Measurements from ENCODE around the gene CCDC89. TPM values are rescaled to one million over a fixed set of nuclear protein-coding genes. Genes with fewer than 3 reads are reported as not detected.

The CCDC89 gene
- total RNA-seq, 4 donors from 2014 or later: 0.18 to 2.1 (median 1.1) TPM; not detected in 1

DNA sequence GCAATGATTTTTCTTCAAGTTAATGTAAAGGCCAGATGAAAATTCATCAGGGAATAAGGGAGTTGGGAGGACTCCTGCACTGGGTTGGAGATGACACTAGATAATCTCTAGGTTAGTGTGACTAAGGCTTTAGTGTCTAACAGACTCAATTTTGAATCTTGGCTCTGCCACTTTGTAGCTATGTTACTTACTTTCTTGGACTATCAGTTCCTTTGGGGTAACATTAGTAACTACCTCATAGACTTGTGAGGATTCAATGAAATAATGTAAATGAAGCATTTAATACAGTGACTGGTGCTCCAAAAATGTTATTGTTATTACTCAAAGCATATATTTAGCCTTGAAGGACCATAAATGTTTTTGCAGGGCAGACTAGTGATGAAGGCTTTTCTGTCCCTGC, 9.6 kb upstream of the CCDC89 start:
- no peak for TF ChIP-seq POLR2A (IDR thresholded peaks at IDR 0.05)
- Histone ChIP-seq H3K27me3 (no peaks in the 10 kb centered on the region), H3K4me3 (no peak overlapping the region), H3K27ac (no peak overlapping the region), H3K4me1 (peaks cover 0 to 3% (median 0%) of the 10 kb centered on the region in 3 donors), H3K36me3 (no peaks in the 10 kb centered on the region), H3K9me3 (no peaks in the 10 kb centered on the region)
- intact Hi-C loops (cut with DNase I): loop anchor here (10.0 kb wide), 1 partner anchor 139 kb away; no protein-coding TSS in a partner anchor
- no peak for DNase-seq

- intact Hi-C loops (cut with DNase I): loop anchor here (10.0 kb wide), 1 partner anchor 140 kb away; no protein-coding TSS in a partner anchor
- TF ChIP-seq CTCF (IDR thresholded peaks at IDR 0.05) (peak in 4 of 6 experiments; percentile 29 to 48 (median 40)), POLR2A (IDR thresholded peaks at IDR 0.05) (no peak)
- WGBS, 2 donors: 87 to 90% methylated on average over 1 of the region's 1 CpG
- H3K27me3 ChIP-seq: no peaks in the 10 kb centered on the region
- no peak overlapping the region for H3K4me3 ChIP-seq
- no peak for DNase-seq
- H3K36me3 ChIP-seq: no peaks in the 10 kb centered on the region
- H3K27ac ChIP-seq: no peak overlapping the region
- H3K9me3 ChIP-seq: no peaks in the 10 kb centered on the region
- H3K4me1 ChIP-seq: peaks cover 0 to 3% (median 0%) of the 10 kb centered on the region in 3 donors
Measured at GRCh38 chr11:85694385-85694980, 8.5 kb upstream of the CCDC89 start.

DNA sequence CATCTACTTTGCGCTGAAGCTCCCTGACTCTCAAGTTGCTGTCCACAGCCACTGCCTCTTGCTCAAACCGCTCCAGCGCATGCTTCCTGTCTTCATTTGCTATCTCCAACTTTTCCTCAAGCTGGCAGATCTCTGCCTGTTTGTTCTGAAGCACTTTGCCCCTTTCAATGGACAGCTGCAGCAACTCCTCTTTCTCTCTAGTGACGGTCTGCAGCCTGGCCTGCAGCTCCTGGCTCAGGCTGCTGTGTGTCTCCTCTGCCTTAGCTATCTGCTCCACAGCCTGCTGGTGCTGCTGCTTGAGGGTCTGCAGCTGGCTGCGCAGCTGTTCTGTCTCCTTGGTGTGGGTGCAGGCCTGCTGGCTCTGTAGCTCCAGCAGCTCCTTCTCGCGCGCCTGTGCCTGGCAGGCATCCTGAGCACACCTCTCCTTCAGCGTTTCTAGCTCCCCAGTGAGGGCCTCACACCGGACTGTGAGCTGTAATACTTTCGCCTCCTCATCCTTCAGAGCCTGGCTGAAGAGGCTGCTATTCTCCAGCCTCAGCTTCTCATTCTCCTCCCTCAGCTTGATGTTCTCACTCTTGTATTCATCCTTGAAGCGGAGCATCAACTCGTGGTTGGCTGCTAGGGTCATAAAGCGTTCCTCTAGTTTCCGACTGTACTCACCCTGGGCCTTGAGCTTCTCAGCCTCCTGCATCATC, 723 bp downstream of the CCDC89 start:
- Histone ChIP-seq H3K27me3 (no peaks in the 10 kb centered on the region), H3K9me3 (no peaks in the 10 kb centered on the region), H3K4me3 (peak overlapping the region in 3 of 4 donors; percentile 21 to 60 (median 28)), H3K36me3 (no peaks in the 10 kb centered on the region), H3K4me1 (peaks cover 0 to 36% (median 13%) of the 10 kb centered on the region in 3 donors), H3K27ac (peak overlapping the region; percentile 9 to 77 (median 60))
- intact Hi-C loops (cut with DNase I): no loop called here
- WGBS, 2 donors: 67 to 81% methylated on average over 15 of the region's 15 CpGs
- TF ChIP-seq CTCF (IDR thresholded peaks at IDR 0.05) (no peak), POLR2A (IDR thresholded peaks at IDR 0.05) (no peak)
- no peak for DNase-seq

GRCh38 chr11:85682330-85683305, 3.4 kb downstream of the CCDC89 start:
- H3K36me3 ChIP-seq: no peaks in the 10 kb centered on the region
- H3K27me3 ChIP-seq: no peaks in the 10 kb centered on the region
- H3K27ac ChIP-seq: peak overlapping the region in 3 of 4 donors; percentile 20 to 57 (median 46)
- TF ChIP-seq CTCF (IDR thresholded peaks at IDR 0.05) (no peak), POLR2A (IDR thresholded peaks at IDR 0.05) (no peak)
- intact Hi-C loops (cut with DNase I): no loop called here
- WGBS, 2 donors: 18 to 36% methylated on average over 17 to 22 of the region's 43 CpGs
- H3K4me3 ChIP-seq: peak overlapping the region; percentile 35 to 62 (median 56)
- peaks cover 0 to 36% (median 13%) of the 10 kb centered on the region in 3 donors for H3K4me1 ChIP-seq
- DNase-seq: no peak
- no peaks in the 10 kb centered on the region for H3K9me3 ChIP-seq

- TF ChIP-seq CTCF (IDR thresholded peaks at IDR 0.05) (no peak), POLR2A (IDR thresholded peaks at IDR 0.05) (no peak)
- H3K36me3 ChIP-seq: no peaks in the 10 kb centered on the region
- DNase-seq: no peak
- no peaks in the 10 kb centered on the region for H3K27me3 ChIP-seq
- WGBS, 2 donors: 64% methylated on average over 1 of the region's 1 CpG; no CpG with 5 or more reads in 1 of the 2 donors
- H3K4me1 ChIP-seq: peaks cover 0 to 31% (median 13%) of the 10 kb centered on the region in 3 donors
- H3K4me3 ChIP-seq: no peak overlapping the region
- intact Hi-C loops (cut with DNase I): no loop called here
- H3K9me3 ChIP-seq: no peaks in the 10 kb centered on the region
- no peak overlapping the region for H3K27ac ChIP-seq
Measured at GRCh38 chr11:85680897-85681296, 5.1 kb downstream of the CCDC89 start.
